GM21360 (cell line): ENCODE data around the gene FSTL4.

Experiments used
- ATAC-seq: cut with Tn5 transposase; IDR thresholded peaks from one replicate; pipeline ENCODE4 v1.9.1; 2021; ENCODE audit warnings: mild to moderate bottlenecking, moderate library complexity; ENCODE audit not compliant: unreplicated experiment

FSTL4 gene

GRCh38 chr5:133332439-133333024 lies 279.8 kb downstream of the FSTL4 start:
- no peak for ATAC-seq

GRCh38 chr5:133331941-133332340 lies 280.4 kb downstream of the FSTL4 start:
- ATAC-seq, result no peak

- no peak for ATAC-seq
Measured at GRCh38 chr5:133330956-133331355, 281.4 kb downstream of the FSTL4 start.

GRCh38 chr5:133328800-133329199 lies 283.5 kb downstream of the FSTL4 start:
- no peak for ATAC-seq

- no peak for ATAC-seq
Measured at GRCh38 chr5:133327946-133328401, 284.4 kb downstream of the FSTL4 start.

- no peak for ATAC-seq
Measured at GRCh38 chr5:133326361-133326760, 286.0 kb downstream of the FSTL4 start.

- no peak for ATAC-seq
Measured at GRCh38 chr5:133325864-133326263, 286.5 kb downstream of the FSTL4 start.

GRCh38 chr5:133324926-133325325 lies 287.4 kb downstream of the FSTL4 start:
- ATAC-seq, result no peak

GRCh38 chr5:133323494-133324457 lies 288.6 kb downstream of the FSTL4 start:
- ATAC-seq, result no peak

GRCh38 chr5:133322743-133323142 lies 289.6 kb downstream of the FSTL4 start:
- ATAC-seq, result no peak

- no peak for ATAC-seq
Measured at GRCh38 chr5:133321833-133322420, 290.4 kb downstream of the FSTL4 start.

- ATAC-seq, result no peak
Measured at GRCh38 chr5:133321286-133321832, 291.0 kb downstream of the FSTL4 start.

GRCh38 chr5:133319905-133320520 lies 292.3 kb downstream of the FSTL4 start:
- no peak for ATAC-seq

GRCh38 chr5:133319244-133319643 lies 293.1 kb downstream of the FSTL4 start:
- no peak for ATAC-seq

- no peak for ATAC-seq
Measured at GRCh38 chr5:133317558-133317957, 294.8 kb downstream of the FSTL4 start.

GRCh38 chr5:133316346-133317343 lies 295.7 kb downstream of the FSTL4 start:
- no peak for ATAC-seq

GRCh38 chr5:133314086-133314485 lies 298.3 kb downstream of the FSTL4 start:
- no peak for ATAC-seq

- ATAC-seq, result no peak
Measured at GRCh38 chr5:133311176-133311575, 301.2 kb downstream of the FSTL4 start.

- ATAC-seq, result no peak
Measured at GRCh38 chr5:133309984-133310621, 302.2 kb downstream of the FSTL4 start.
